Keratinocyte (primary cell): ENCODE measurements around the gene CC2D2A. TPM values are rescaled to one million over a fixed set of nuclear protein-coding genes. Genes with fewer than 3 reads are reported as not detected.

Source experiments
- DNase-seq: peaks from one replicate; pipeline ENCODE4 v3.0.0-alpha.2; 2011; ENCODE audit warnings: low read depth, missing footprints, low spot score
- FAIRE-seq: peaks from 2 replicates; lab custom pipeline; 2011; peaks lifted over from hg19 to GRCh38; lab: Jason Lieb, UNC
- H2AFZ ChIP-seq: 2 replicates; pipeline ENCODE4 v1.6.0; 2012; ENCODE audit warnings: low read length, control low read depth, inconsistent platforms; ENCODE audit not compliant: control insufficient read depth
- H3K27ac ChIP-seq: 2 replicates; pipeline ENCODE4 v1.5.1; 2011; ENCODE audit warnings: low read length; ENCODE audit not compliant: control insufficient read depth, insufficient read depth
- H3K27me3 ChIP-seq: 3 replicates; pipeline ENCODE4 v1.6.0; 2011; ENCODE audit warnings: low read length; ENCODE audit not compliant: control insufficient read depth, insufficient read depth; ENCODE audit errors: extremely low read depth
- H3K36me3 ChIP-seq, 2 experiments: 2 replicates in 1 of 2; 3 replicates in 1 of 2; pipeline ENCODE4 v1.5.1; 2011; ENCODE audit warnings: low read length in 2 of 2, mild to moderate bottlenecking in 1 of 2; ENCODE audit not compliant: control insufficient read depth in 2 of 2, insufficient read depth in 2 of 2; ENCODE audit errors: extremely low read depth in 1 of 2
- H3K4me1 ChIP-seq: 3 replicates; pipeline ENCODE4 v1.5.1; 2011; ENCODE audit warnings: low read length; ENCODE audit not compliant: control insufficient read depth, insufficient read depth; ENCODE audit errors: extremely low read depth
- H3K4me2 ChIP-seq: 3 replicates; pipeline ENCODE4 v1.6.0; 2011; ENCODE audit warnings: low read depth, low read length; ENCODE audit not compliant: control insufficient read depth, insufficient read depth; ENCODE audit errors: extremely low read depth
- H3K4me3 ChIP-seq, 3 experiments: fragments of 200-600 bp in 1 of 3; sonication (generic) in 1 of 3; 2 replicates in 2 of 3; 3 replicates in 1 of 3; pipeline ENCODE4 v1.5.1; 2011 to 2016; ENCODE audit warnings: low read length in 3 of 3, mild to moderate bottlenecking in 3 of 3, control low read depth in 2 of 3, inconsistent platforms in 1 of 3, low read depth in 1 of 3, mixed read lengths in 1 of 3, mixed run types in 1 of 3, moderate library complexity in 1 of 3; ENCODE audit not compliant: control insufficient read depth in 2 of 3, insufficient read depth in 2 of 3; ENCODE audit errors: extremely low read depth in 1 of 3
- H3K79me2 ChIP-seq: 2 replicates; pipeline ENCODE4 v1.6.0; 2012; ENCODE audit warnings: low read length; ENCODE audit not compliant: control insufficient read depth, insufficient read depth
- H3K9ac ChIP-seq: 3 replicates; pipeline ENCODE4 v1.6.0; 2011; ENCODE audit warnings: low read length; ENCODE audit not compliant: control insufficient read depth, insufficient read depth; ENCODE audit errors: extremely low read depth
- H3K9me1 ChIP-seq: 3 replicates; pipeline ENCODE4 v1.6.0; 2011; ENCODE audit warnings: low read length; ENCODE audit not compliant: control insufficient read depth, insufficient read depth; ENCODE audit errors: extremely low read depth
- H3K9me3 ChIP-seq: 2 replicates; pipeline ENCODE4 v1.5.1; 2012; ENCODE audit warnings: low read depth, low read length; ENCODE audit not compliant: control insufficient read depth
- H4K20me1 ChIP-seq: 3 replicates; pipeline ENCODE4 v1.6.0; 2011; ENCODE audit warnings: low read length; ENCODE audit not compliant: control insufficient read depth, insufficient read depth; ENCODE audit errors: extremely low read depth
- CTCF ChIP-seq, 3 experiments: IDR thresholded peaks in 1 of 3; conservative IDR thresholded peaks in 1 of 3; optimal IDR thresholded peaks in 1 of 3; 2 replicates in 2 of 3; 3 replicates in 1 of 3; pipeline versions ENCODE3 to v1.5.1; 2011; ENCODE audit warnings: low read length in 3 of 3, mild to moderate bottlenecking in 3 of 3, moderate library complexity in 2 of 3, control low read depth in 1 of 3, inconsistent platforms in 1 of 3; ENCODE audit not compliant: insufficient read depth in 2 of 3; ENCODE audit errors: extremely low read depth in 1 of 3
- EZH2 ChIP-seq: IDR thresholded peaks from one replicate; pipeline ENCODE4 v1.6.1; 2012; ENCODE audit warnings: inconsistent platforms, mild to moderate bottlenecking, low read length, moderate library complexity
- dilution Hi-C: fragments of 300-500 bp; cut with MboI; formaldehyde crosslinking; loops from one replicate; pipeline ENCODE4 v1.7.0; 2020; ENCODE audit warnings: low sequenced_read_pairs; ENCODE audit not compliant: extremely low pct_ligation_motif_present
- polyA plus RNA-seq, 5 experiments: library from polyadenylated mRNA; depleted of rRNA in 3 of 5; stranded (reverse) in 3 of 5; stranded (forward) in 1 of 5; unstranded in 1 of 5; fragments of >200 nt; gene quantifications; 1 replicate in 1 of 5; 2 replicates in 3 of 5; 3 replicates in 1 of 5; pipeline versions ENCODE4 v1.2.1 to v1.2.3, GENCODE V29; 2011 to 2012; ENCODE audit warnings: missing spikeins in 2 of 5, low read depth in 1 of 5, low replicate concordance in 1 of 5

CC2D2A gene
- polyA plus RNA-seq, 1 donor (not counting 4 experiments of a cell fraction or from before 2014, with no cell fraction given) = 11.8 TPM

- Histone ChIP-seq H3K79me2 (no peaks in the 10 kb centered on the region), H3K4me3 (no peak overlapping the region), H3K4me1 (no peaks in the 10 kb centered on the region), H3K9me3 (no peaks in the 10 kb centered on the region), H3K9me1 (no peaks in the 10 kb centered on the region), H3K36me3 (peaks cover 3 to 11% of the 10 kb centered on the region in 2 experiments), H3K27ac (no peak overlapping the region), H4K20me1 (no peaks in the 10 kb centered on the region), H3K27me3 (no peaks in the 10 kb centered on the region), H3K4me2 (no peak overlapping the region), H3K9ac (no peak overlapping the region), H2AFZ (no peak overlapping the region)
- dilution Hi-C loops = no loop called here
- DNase-seq (no peak), FAIRE-seq (no peak)
- TF ChIP-seq CTCF (optimal IDR thresholded peaks at IDR 0.05 in 1 of 3, IDR thresholded peaks at IDR 0.05 in 1 of 3, conservative IDR thresholded peaks at IDR 0.05 in 1 of 3; ENCODE audit: extremely low read depth in 1 of 3, insufficient read depth in 2 of 3, low read length in 3 of 3) = no peak
- no peak for TF ChIP-seq EZH2
Measured at GRCh38 chr4:15541941-15542340, 72.3 kb downstream of the CC2D2A start.

GRCh38 chr4:15542760-15543159 is 73.1 kb downstream of the CC2D2A start:
- H3K79me2 ChIP-seq = no peaks in the 10 kb centered on the region
- H3K36me3 ChIP-seq = peaks cover 3 to 11% of the 10 kb centered on the region in 2 experiments
- H3K9ac ChIP-seq = no peak overlapping the region
- H2AFZ ChIP-seq = no peak overlapping the region
- no peaks in the 10 kb centered on the region for H3K9me3 ChIP-seq
- no peak overlapping the region for H3K27ac ChIP-seq
- no peaks in the 10 kb centered on the region for H3K9me1 ChIP-seq
- TF ChIP-seq EZH2 (no peak), CTCF (optimal IDR thresholded peaks at IDR 0.05 in 1 of 3, IDR thresholded peaks at IDR 0.05 in 1 of 3, conservative IDR thresholded peaks at IDR 0.05 in 1 of 3; ENCODE audit: extremely low read depth in 1 of 3, insufficient read depth in 2 of 3, low read length in 3 of 3) (no peak)
- no peak for DNase-seq
- H4K20me1 ChIP-seq = no peaks in the 10 kb centered on the region
- dilution Hi-C loops = no loop called here
- no peak overlapping the region for H3K4me2 ChIP-seq
- no peaks in the 10 kb centered on the region for H3K27me3 ChIP-seq
- FAIRE-seq = no peak
- no peaks in the 10 kb centered on the region for H3K4me1 ChIP-seq
- no peak overlapping the region for H3K4me3 ChIP-seq
